Measurements from ENCODE around the gene EXOSC5. TPM values are rescaled to one million over a fixed set of nuclear protein-coding genes. Genes with fewer than 3 reads are reported as not detected.

EXOSC5 gene
- total and polyA plus RNA-seq, 2 of the 13 experiments (the other 11 are each of a cell fraction or from before 2014, with no cell fraction given): 24.1 to 26.5 TPM

GRCh38 chr19:41376241-41376997, 20.7 kb downstream of the EXOSC5 start, which contains the start of gene TMEM91 (continued):
- TF ChIP-seq HNF1A (IDR thresholded peaks at IDR 0.05; ENCODE audit: low read depth) (no peak), HNF1A (CRISPR knock-in tag; IDR thresholded peaks at IDR 0.05; ENCODE audit: borderline replicate concordance) (no peak), ELF4 (CRISPR knock-in tag; IDR thresholded peaks at IDR 0.05; ENCODE audit: borderline replicate concordance) (no peak), ZFP91 (CRISPR knock-in tag; IDR thresholded peaks at IDR 0.05; ENCODE audit: borderline replicate concordance) (peak; percentile 75; the same call in 1 of the 2 replicates), PLSCR1 (CRISPR knock-in tag; IDR thresholded peaks at IDR 0.05; ENCODE audit: borderline replicate concordance) (no peak), ZNF547 (CRISPR knock-in tag; IDR thresholded peaks at IDR 0.05) (no peak), ELK4 (CRISPR knock-in tag; IDR thresholded peaks at IDR 0.05; ENCODE audit: borderline replicate concordance) (no peak), KDM5B (CRISPR knock-in tag; IDR thresholded peaks at IDR 0.05; ENCODE audit: borderline replicate concordance) (peak; percentile 81; the same call in 1 of the 2 replicates), CREBL2 (CRISPR knock-in tag; IDR thresholded peaks at IDR 0.05; ENCODE audit: borderline replicate concordance) (no peak), ZNF879 (CRISPR knock-in tag; IDR thresholded peaks at IDR 0.05) (no peak), U2AF2 (IDR thresholded peaks at IDR 0.05; ENCODE audit: low read depth, low read length) (no peak), HMG20A (CRISPR knock-in tag; IDR thresholded peaks at IDR 0.05; ENCODE audit: borderline replicate concordance) (no peak), ZNF546 (CRISPR knock-in tag; conservative IDR thresholded peaks at IDR 0.05) (no peak), PHF8 (CRISPR knock-in tag; IDR thresholded peaks at IDR 0.05) (peak; percentile 32; the same call in 1 of the 2 replicates), MLLT10 (CRISPR knock-in tag; IDR thresholded peaks at IDR 0.05) (no peak), STAT5B (CRISPR knock-in tag; IDR thresholded peaks at IDR 0.05) (no peak), ZNF644 (CRISPR knock-in tag; IDR thresholded peaks at IDR 0.05; ENCODE audit: low read depth) (no peak), JUND (CRISPR knock-in tag; IDR thresholded peaks at IDR 0.05) (peak; percentile 23; the same call in 1 of the 2 replicates), ZNF720 (CRISPR knock-in tag; IDR thresholded peaks at IDR 0.05) (no peak), SMYD3 (CRISPR knock-in tag; IDR thresholded peaks at IDR 0.05) (no peak), SOX5 (CRISPR knock-in tag; IDR thresholded peaks at IDR 0.05; ENCODE audit: borderline replicate concordance) (no peak), MTF1 (CRISPR knock-in tag; IDR thresholded peaks at IDR 0.05) (no peak), ZNF883 (CRISPR knock-in tag; IDR thresholded peaks at IDR 0.05; ENCODE audit: not compliant biosample characterization) (peak; percentile 24)
